Thoracic aorta endothelial cell (primary cell): ENCODE results near the gene CD300LB. TPM values are rescaled to one million over a fixed set of nuclear protein-coding genes. Genes with fewer than 3 reads are reported as not detected.

Experiments
- total RNA-seq: library from RNA; depleted of rRNA; stranded (reverse); fragments of >200 nt; gene quantifications from 2 replicates; pipeline ENCODE4 v1.2.3, GENCODE V29; 2012

Gene CD300LB
- total RNA-seq: not detected in 2 replicates

DNA sequence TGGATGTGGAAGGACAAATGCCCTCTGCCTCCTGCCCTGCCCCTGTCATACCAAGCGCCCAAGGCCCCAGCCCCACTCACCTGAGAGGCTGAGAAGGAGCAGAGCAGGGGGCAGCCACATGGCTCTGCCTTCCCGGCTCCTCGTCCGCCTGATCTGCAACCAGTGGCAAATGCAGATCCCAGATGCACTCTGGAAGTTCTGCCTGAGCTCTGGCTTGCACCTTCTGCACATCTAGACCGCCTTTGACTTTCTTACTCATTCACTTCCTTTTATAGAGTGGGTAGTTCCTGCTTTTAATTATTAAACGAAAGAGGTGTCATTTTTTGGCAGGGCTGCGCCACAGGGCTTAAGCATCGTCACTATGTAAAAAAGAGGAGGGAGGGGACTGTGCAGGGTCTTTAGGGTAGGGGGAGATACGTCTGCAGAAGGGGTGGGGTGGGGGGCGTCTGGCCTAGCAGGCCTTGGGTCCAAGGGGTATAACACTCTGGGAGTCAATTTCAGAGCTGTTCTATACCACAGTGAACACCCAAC lies at the start of gene CD300LB:
Gene CD300LB, minus strand, starts transcription at position 245 of the 531 bp plus-strand sequence. Its CDS starts 125 bp downstream, at position 120.

DNA sequence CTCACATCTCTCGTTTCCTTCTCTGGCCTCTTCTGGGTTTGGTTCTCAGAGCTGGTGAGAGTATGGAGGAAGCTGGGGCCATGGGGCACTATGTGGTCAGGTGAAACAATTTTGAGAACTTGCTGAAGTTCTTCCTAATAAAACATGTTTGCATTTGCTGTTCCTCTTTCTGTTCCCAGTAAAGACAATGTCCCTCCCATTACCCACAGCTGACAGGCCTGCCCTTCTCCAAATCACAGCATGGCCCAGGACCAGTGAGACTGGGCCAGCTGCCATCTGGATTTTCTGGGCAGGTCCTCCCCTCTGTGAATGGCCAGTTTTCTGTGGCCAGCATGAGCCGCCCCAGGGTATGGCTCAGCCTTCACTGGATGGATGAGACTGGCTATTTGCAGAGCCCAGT lies 36.1 kb upstream of the CD300LB start, which contains the start of gene CD300H:
Gene CD300H, minus strand, starts transcription at position 113 of the 400 bp plus-strand sequence.

DNA sequence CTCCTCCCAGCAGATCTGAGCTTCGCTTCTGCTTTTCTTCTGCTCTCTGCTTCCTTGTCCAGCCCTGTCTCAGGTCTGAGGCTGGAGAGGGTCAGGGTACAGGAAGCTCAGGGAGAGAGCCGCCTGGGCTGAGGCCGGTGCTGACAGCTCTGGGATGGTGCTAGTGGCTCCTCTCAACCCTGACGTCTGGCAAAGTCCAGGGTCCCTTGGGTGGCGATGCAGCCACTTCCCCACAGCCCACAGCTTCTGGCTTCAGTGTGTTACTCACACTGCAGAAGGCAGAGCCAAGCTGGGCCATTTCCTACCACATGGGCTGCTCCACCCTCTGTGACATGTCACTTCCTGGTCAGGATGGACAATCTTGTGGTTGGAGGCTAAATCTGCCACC lies 14.6 kb upstream of the CD300LB start, which contains the start of gene CD300C:
Gene CD300C, minus strand, starts transcription at position 273 of the 388 bp plus-strand sequence. CDS start 333 bp downstream, outside the sequence.

Other genes with a start within 250 kb of the CD300LB start
- 3.6 and 4.3 TPM in 2 replicates for gene KIF19, start 205.2 kb downstream of the CD300LB start, total RNA-seq
- under 0.01 TPM in 1 of 2 replicates, not detected in the other for gene BTBD17, start 169.6 kb downstream of the CD300LB start, total RNA-seq
- gene GPR142, start 164.0 kb downstream of the CD300LB start, total RNA-seq: not detected in 2 replicates
- gene GPRC5C, start 99.4 kb downstream of the CD300LB start, total RNA-seq: not detected in 2 replicates
- gene CD300A, start 64.8 kb downstream of the CD300LB start, total RNA-seq: not detected in 2 replicates
- gene CD300C, start 14.6 kb upstream of the CD300LB start, total RNA-seq: not detected in 2 replicates
- gene CD300H, start 36.0 kb upstream of the CD300LB start, total RNA-seq: not detected in 2 replicates
- not detected in 2 replicates for gene CD300LD, start 60.8 kb upstream of the CD300LB start, total RNA-seq
- not detected in 2 replicates for gene CD300E, start 92.3 kb upstream of the CD300LB start, total RNA-seq
- gene CD300LF, start 181.4 kb upstream of the CD300LB start, total RNA-seq: not detected in 2 replicates
- 0.13 and 0.43 TPM in 2 replicates for gene RAB37, start 205.8 kb upstream of the CD300LB start, total RNA-seq
- 17.8 and 30.4 TPM in 2 replicates for gene NHERF1, start 217.2 kb upstream of the CD300LB start, total RNA-seq
- 22.9 and 28.6 TPM in 2 replicates for gene NAT9, start 244.9 kb upstream of the CD300LB start, total RNA-seq